GM12878 (cell line): Measurements from ENCODE around the gene PPAT. TPM values are rescaled to one million over a fixed set of nuclear protein-coding genes. Genes with fewer than 3 reads are reported as not detected.
A peak's percentile ranks its signal among the peaks of the same experiment; 100 is the strongest.

ENCODE experiments used
- ATF3 ChIP-seq: IDR thresholded peaks from 2 replicates; pipeline ENCODE4 v1.6.1; 2011; ENCODE audit warnings: low read depth, mild to moderate bottlenecking, low read length, moderate library complexity, borderline replicate concordance; ENCODE audit errors: extremely low read depth
- ATF7 ChIP-seq: fragments of 450-650 bp; IDR thresholded peaks from 2 replicates; pipeline ENCODE4 v1.6.1; 2016; ENCODE audit warnings: low read depth, mild to moderate bottlenecking
- BCL11A ChIP-seq: IDR thresholded peaks from 2 replicates; pipeline ENCODE4 v1.6.1; 2011; ENCODE audit warnings: low read depth, low read length
- CBFB ChIP-seq: IDR thresholded peaks from 2 replicates; pipeline ENCODE4 v1.6.1; 2016; ENCODE audit warnings: antibody characterized with exemption, low read depth
- CHD2 ChIP-seq: IDR thresholded peaks from 2 replicates; pipeline ENCODE4 v1.6.1; 2011; ENCODE audit warnings: low read depth, low read length, improper control_type of control experiment, borderline replicate concordance
- CHD4 ChIP-seq: fragments of 200-600 bp; sonication (generic); IDR thresholded peaks from 2 replicates; pipeline ENCODE4 v1.6.1; 2016; ENCODE audit warnings: mild to moderate bottlenecking
- E2F8 ChIP-seq: fragments of 450-650 bp; IDR thresholded peaks from 2 replicates; pipeline ENCODE4 v1.6.1; 2018; ENCODE audit warnings: mild to moderate bottlenecking, low read depth, moderate library complexity; ENCODE audit not compliant: partially characterized antibody
- ESRRA ChIP-seq: IDR thresholded peaks from 2 replicates; pipeline ENCODE4 v1.6.1; 2012; ENCODE audit warnings: mild to moderate bottlenecking, low read length, improper control_type of control experiment
- FOXM1 ChIP-seq: IDR thresholded peaks from 2 replicates; pipeline ENCODE4 v1.6.1; 2012; ENCODE audit warnings: low read depth, mild to moderate bottlenecking, inconsistent platforms, low read length, moderate library complexity
- MEF2A ChIP-seq: IDR thresholded peaks from 2 replicates; pipeline ENCODE4 v1.6.1; 2011; ENCODE audit warnings: low read depth, mild to moderate bottlenecking, low read length, moderate library complexity; ENCODE audit not compliant: insufficient read depth
- MTA2 ChIP-seq: fragments of 450-650 bp; IDR thresholded peaks from 2 replicates; pipeline ENCODE4 v1.6.1; 2016; ENCODE audit warnings: low read depth, mild to moderate bottlenecking, moderate library complexity
- NFXL1 ChIP-seq: fragments of 450-650 bp; IDR thresholded peaks from 2 replicates; pipeline ENCODE4 v1.6.1; 2017; ENCODE audit warnings: antibody characterized with exemption, mild to moderate bottlenecking, borderline replicate concordance
- NRF1 ChIP-seq: conservative IDR thresholded peaks from 2 replicates; pipeline ENCODE4 v1.6.1; 2011; ENCODE audit warnings: mild to moderate bottlenecking, low read depth, low read length, improper control_type of control experiment
- POLR2AphosphoS5 ChIP-seq: IDR thresholded peaks from 2 replicates; pipeline ENCODE4 v1.6.1; 2011; ENCODE audit warnings: mild to moderate bottlenecking, low read length, inconsistent platforms
- RFX5 ChIP-seq: IDR thresholded peaks from 2 replicates; pipeline ENCODE4 v1.6.1; 2011; ENCODE audit warnings: low read depth, low read length, improper control_type of control experiment
- SIX5 ChIP-seq: IDR thresholded peaks from 2 replicates; pipeline ENCODE4 v1.6.1; 2011; ENCODE audit warnings: mild to moderate bottlenecking, low read depth, low read length, moderate library complexity; ENCODE audit not compliant: severe bottlenecking
- TAF1 ChIP-seq: IDR thresholded peaks from 2 replicates; pipeline ENCODE4 v1.6.1; 2011; ENCODE audit warnings: mild to moderate bottlenecking, low read depth, low read length, borderline replicate concordance
- TCF12 ChIP-seq: IDR thresholded peaks from 2 replicates; pipeline ENCODE4 v1.6.1; 2011; ENCODE audit warnings: low read depth, mild to moderate bottlenecking, low read length
- ZNF274 ChIP-seq: IDR thresholded peaks from one replicate; pipeline ENCODE4 v1.8.0; 2011; ENCODE audit not compliant: insufficient read length, insufficient read depth
- polyA plus RNA-seq, 11 experiments: library from polyadenylated mRNA; depleted of rRNA in 4 of 11; unstranded in 6 of 11; stranded (reverse) in 5 of 11; fragments of >200 nt; fragmentation: Nextera tagmentation in 4 of 11; fragmentation: Illumina TruSeq in 1 of 11; extraction: Ambion mirVana in 4 of 11; extraction: Trizol in 1 of 11; gene quantifications; 1 replicate in 1 of 11; 2 replicates in 10 of 11; pipeline versions ENCODE4 v1.2.1 to v1.2.3, GENCODE V29; 2011 to 2016; ENCODE audit warnings: inconsistent platforms in 2 of 11, missing spikeins in 2 of 11, low read depth in 1 of 11
- total RNA-seq, 4 experiments: library from RNA; depleted of rRNA in 3 of 4; stranded (reverse); fragments of >200 nt in 3 of 4; fragmentation: Illumina TruSeq in 1 of 4; extraction: Trizol in 1 of 4; gene quantifications; 2 replicates each; pipeline versions ENCODE4 v1.2.1 to v1.2.3, GENCODE V29; 2013 to 2021
- TF ChIP-seq, protein P1 (sequence below): fragments of 450-650 bp; IDR thresholded peaks from 2 replicates; pipeline ENCODE4 v1.6.1; 2016; ENCODE audit warnings: mild to moderate bottlenecking, moderate library complexity, borderline replicate concordance
- TF ChIP-seq, protein P2 (sequence below): fragments of 150-350 bp; IDR thresholded peaks from 2 replicates; pipeline ENCODE4 v1.6.1; 2014; ENCODE audit warnings: mild to moderate bottlenecking, low read depth, low read length

The PPAT gene
- total and polyA plus RNA-seq, 10 of the 15 experiments (the other 5 are each of a cell fraction or from before 2014, with no cell fraction given), result 24.9 to 50.7 (median 38.0) TPM

DNA sequence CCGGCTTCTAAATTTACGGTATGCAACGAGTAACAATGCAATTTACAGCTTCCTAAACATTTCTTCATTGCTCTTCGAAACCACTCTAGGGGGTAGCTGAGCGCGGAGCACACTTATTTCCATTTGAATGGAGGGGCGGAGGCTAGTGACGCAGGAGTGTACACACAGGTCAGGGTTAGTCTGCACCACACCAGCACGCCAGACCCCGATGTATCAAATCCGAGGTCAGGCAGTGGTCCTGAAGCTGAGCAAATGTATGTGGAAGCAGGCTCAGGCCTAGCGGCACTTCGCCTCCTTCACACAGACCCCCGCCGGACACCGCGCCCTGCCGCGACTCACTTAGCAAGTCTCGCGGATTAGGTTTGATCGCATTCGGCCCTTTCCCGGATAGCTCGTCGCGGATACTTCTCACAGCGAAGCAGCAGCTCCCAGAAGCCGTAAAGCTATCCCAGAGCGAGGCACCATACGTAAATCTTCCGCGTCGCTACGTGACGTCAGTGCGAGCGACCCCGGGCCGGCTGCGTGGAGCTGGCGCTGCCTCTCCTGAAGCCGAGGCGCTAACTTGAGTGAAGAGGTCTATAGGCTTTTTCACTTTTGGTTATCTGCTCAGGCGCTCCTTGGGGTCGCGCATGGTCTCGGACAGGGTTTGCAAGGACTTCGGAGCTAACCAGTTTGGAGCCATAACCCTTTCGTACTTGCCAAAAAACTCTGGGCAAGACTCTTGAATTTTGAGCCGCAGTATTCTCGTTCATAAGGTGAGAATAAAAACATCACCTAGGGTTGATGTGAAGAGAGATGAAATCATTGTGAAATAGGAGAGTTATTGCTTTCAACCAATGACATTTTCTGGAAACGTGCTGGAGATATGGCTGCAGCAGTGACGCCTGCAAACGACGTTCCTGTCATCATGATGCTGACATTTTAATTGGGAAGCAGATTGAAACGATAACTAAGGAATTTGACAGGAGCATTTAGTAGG, 48.1 kb downstream of the PPAT start, which contains the start of gene AASDH (continued):
- TF ChIP-seq POLR2AphosphoS5, result peak; percentile 97
- TF ChIP-seq ATF7, result peak; percentile 73
- TF ChIP-seq FOXM1, result peak; percentile 15; the same call in 1 of the 2 replicates
- peak; percentile 21; the same call in 1 of the 2 replicates for TF ChIP-seq RFX5
- no peak for TF ChIP-seq ZNF274
- peak; percentile 78 for TF ChIP-seq E2F8
- no peak for TF ChIP-seq NRF1
- TF ChIP-seq NFXL1, result no peak
- TF ChIP-seq CHD2, result 0 out of 2 replicates have a peak, but pooled peaks have one; percentile 59
- no peak for TF ChIP-seq CHD4
- TF ChIP-seq, protein P1, sequence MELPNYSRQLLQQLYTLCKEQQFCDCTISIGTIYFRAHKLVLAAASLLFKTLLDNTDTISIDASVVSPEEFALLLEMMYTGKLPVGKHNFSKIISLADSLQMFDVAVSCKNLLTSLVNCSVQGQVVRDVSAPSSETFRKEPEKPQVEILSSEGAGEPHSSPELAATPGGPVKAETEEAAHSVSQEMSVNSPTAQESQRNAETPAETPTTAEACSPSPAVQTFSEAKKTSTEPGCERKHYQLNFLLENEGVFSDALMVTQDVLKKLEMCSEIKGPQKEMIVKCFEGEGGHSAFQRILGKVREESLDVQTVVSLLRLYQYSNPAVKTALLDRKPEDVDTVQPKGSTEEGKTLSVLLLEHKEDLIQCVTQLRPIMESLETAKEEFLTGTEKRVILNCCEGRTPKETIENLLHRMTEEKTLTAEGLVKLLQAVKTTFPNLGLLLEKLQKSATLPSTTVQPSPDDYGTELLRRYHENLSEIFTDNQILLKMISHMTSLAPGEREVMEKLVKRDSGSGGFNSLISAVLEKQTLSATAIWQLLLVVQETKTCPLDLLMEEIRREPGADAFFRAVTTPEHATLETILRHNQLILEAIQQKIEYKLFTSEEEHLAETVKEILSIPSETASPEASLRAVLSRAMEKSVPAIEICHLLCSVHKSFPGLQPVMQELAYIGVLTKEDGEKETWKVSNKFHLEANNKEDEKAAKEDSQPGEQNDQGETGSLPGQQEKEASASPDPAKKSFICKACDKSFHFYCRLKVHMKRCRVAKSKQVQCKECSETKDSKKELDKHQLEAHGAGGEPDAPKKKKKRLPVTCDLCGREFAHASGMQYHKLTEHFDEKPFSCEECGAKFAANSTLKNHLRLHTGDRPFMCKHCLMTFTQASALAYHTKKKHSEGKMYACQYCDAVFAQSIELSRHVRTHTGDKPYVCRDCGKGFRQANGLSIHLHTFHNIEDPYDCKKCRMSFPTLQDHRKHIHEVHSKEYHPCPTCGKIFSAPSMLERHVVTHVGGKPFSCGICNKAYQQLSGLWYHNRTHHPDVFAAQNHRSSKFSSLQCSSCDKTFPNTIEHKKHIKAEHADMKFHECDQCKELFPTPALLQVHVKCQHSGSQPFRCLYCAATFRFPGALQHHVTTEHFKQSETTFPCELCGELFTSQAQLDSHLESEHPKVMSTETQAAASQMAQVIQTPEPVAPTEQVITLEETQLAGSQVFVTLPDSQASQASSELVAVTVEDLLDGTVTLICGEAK, result peak; percentile 41; the same call in 1 of the 2 replicates
- peak; percentile 87 for TF ChIP-seq TAF1
- peak; percentile 96 for TF ChIP-seq ATF3
- peak; percentile 79; the same call in 1 of the 2 replicates for TF ChIP-seq ESRRA
- TF ChIP-seq, protein P2, sequence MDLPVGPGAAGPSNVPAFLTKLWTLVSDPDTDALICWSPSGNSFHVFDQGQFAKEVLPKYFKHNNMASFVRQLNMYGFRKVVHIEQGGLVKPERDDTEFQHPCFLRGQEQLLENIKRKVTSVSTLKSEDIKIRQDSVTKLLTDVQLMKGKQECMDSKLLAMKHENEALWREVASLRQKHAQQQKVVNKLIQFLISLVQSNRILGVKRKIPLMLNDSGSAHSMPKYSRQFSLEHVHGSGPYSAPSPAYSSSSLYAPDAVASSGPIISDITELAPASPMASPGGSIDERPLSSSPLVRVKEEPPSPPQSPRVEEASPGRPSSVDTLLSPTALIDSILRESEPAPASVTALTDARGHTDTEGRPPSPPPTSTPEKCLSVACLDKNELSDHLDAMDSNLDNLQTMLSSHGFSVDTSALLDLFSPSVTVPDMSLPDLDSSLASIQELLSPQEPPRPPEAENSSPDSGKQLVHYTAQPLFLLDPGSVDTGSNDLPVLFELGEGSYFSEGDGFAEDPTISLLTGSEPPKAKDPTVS, result no peak
- peak; percentile 75 for TF ChIP-seq CBFB
- peak; percentile 54; the same call in 1 of the 2 replicates for TF ChIP-seq TCF12
- TF ChIP-seq BCL11A, result no peak
- 0 out of 2 replicates have a peak, but pooled peaks have one; percentile 26 for TF ChIP-seq MEF2A
- peak; percentile 60 for TF ChIP-seq SIX5
- 0 out of 2 replicates have a peak, but pooled peaks have one; percentile 21 for TF ChIP-seq MTA2
